Transverse colon (tissue), 4 donors: ENCODE data around the gene VWA7. TPM values are rescaled to one million over a fixed set of nuclear protein-coding genes. Genes with fewer than 3 reads are reported as not detected.
A peak's percentile ranks its signal among the peaks of the same experiment; 100 is the strongest.

Source experiments
- DNase-seq: peaks from one replicate; pipeline ENCODE4 v3.0.0-alpha.2; 2019
- H3K27ac ChIP-seq, 4 donors: fragments of 200-600 bp; sonication (generic); 2 replicates each; pipeline ENCODE4 v1.5.1; 2016 to 2018; ENCODE audit warnings: inconsistent platforms in 4 of 4
- H3K27me3 ChIP-seq: fragments of 200-600 bp; sonication (generic); 2 replicates; pipeline ENCODE4 v1.5.1; 2017; ENCODE audit warnings: inconsistent platforms
- H3K36me3 ChIP-seq, 4 donors: fragments of 200-600 bp; sonication (generic); 2 replicates each; pipeline ENCODE4 v1.5.1; 2017 to 2019; ENCODE audit warnings: inconsistent platforms in 4 of 4
- H3K4me1 ChIP-seq, 4 donors: fragments of 200-600 bp; sonication (generic); 2 replicates each; pipeline ENCODE4 v1.5.1; 2017 to 2020; ENCODE audit warnings: inconsistent platforms in 4 of 4
- H3K4me3 ChIP-seq, 4 donors: fragments of 200-600 bp; sonication (generic); 1 replicate in 1 of 4; 2 replicates in 3 of 4; pipeline versions ENCODE4 v1.5.1 to v1.6.1; 2017 to 2019; ENCODE audit warnings: inconsistent platforms in 4 of 4
- H3K9me3 ChIP-seq, 2 donors: fragments of 200-600 bp; sonication (generic); 2 replicates each; pipeline ENCODE4 v1.5.1; 2017 to 2019; ENCODE audit warnings: inconsistent platforms in 2 of 2
- CTCF ChIP-seq, 5 experiments: fragments of 200-600 bp in 3 of 5; fragments of 450-650 bp in 2 of 5; sonication (generic) in 3 of 5; IDR thresholded peaks; 1 replicate in 2 of 5; 2 replicates in 3 of 5; pipeline ENCODE4 v1.5.1; 2016 to 2017; ENCODE audit warnings: antibody characterized with exemption in 5 of 5, inconsistent platforms in 3 of 5, mild to moderate bottlenecking in 2 of 5, moderate library complexity in 1 of 5
- EP300 ChIP-seq: sonication (generic); formaldehyde crosslinking; IDR thresholded peaks from one replicate; pipeline ENCODE4 v1.6.1; 2017; ENCODE audit warnings: antibody characterized with exemption, low read depth
- POLR2A ChIP-seq: fragments of 450-650 bp; IDR thresholded peaks from one replicate; pipeline ENCODE4 v1.6.1; 2016; ENCODE audit warnings: antibody characterized with exemption, mild to moderate bottlenecking, moderate library complexity
- POLR2AphosphoS5 ChIP-seq, 3 donors: sonication (generic); formaldehyde crosslinking; IDR thresholded peaks; one replicate each; pipeline ENCODE4 v1.6.1; 2016; ENCODE audit warnings: antibody characterized with exemption in 3 of 3
- WGBS, 2 donors: methylation state at CpG; one replicate each; pipeline ENCODE4 v1.1.5; 2018; ENCODE audit warnings: low coverage in 1 of 2; 5-methylcytosine and 5-hydroxymethylcytosine counted together
- in situ Hi-C, 4 donors: fragments of 200-750 bp; cut with MboI; loops; one replicate each; pipeline versions ENCODE4 v1.15.0 to v1.15.1; 2017; ENCODE audit warnings: low sequenced_read_pairs in 3 of 4, low pct_ligation_motif_present in 1 of 4, low pct_unique_long_range_greater_than_20kb in 1 of 4
- intact Hi-C: fragments of 100-400 bp; cut with DNase I; formaldehyde crosslinking; loops from one replicate; pipeline ENCODE4 v1.15.1; 2023; ENCODE audit warnings: low total_unique reads
- total RNA-seq, 4 donors: library from RNA; depleted of rRNA; stranded (reverse); fragments of >200 nt; gene quantifications; one replicate each; pipeline ENCODE4 v1.1.0, GENCODE V29; 2016

The VWA7 gene
- total RNA-seq, 4 donors from 2014 or later = 7.6 to 22.1 (median 9.6) TPM

GRCh38 chr6:31779908-31780307, 2.8 kb upstream of the VWA7 start:
- in situ Hi-C loops = no loop called here
- H3K36me3 ChIP-seq = peaks cover 0 to 19% (median 6%) of the 10 kb centered on the region in 4 donors
- WGBS, 2 donors = 95% methylated on average over 10 of the region's 10 CpGs; no CpG with 5 or more reads in 1 of the 2 donors

GRCh38 chr6:31778999-31779885, 2.1 kb upstream of the VWA7 start:
- H3K27ac ChIP-seq = no peak overlapping the region
- H3K27me3 ChIP-seq = no peaks in the 10 kb centered on the region
- H3K4me3 ChIP-seq = no peak overlapping the region
- peaks cover 17 to 31% (median 27%) of the 10 kb centered on the region in 4 donors for H3K4me1 ChIP-seq
- no peak for DNase-seq
- H3K9me3 ChIP-seq = no peaks in the 10 kb centered on the region
- 92 to 95% methylated on average over 4 to 42 of the region's 43 CpGs for WGBS, 2 donors
- in situ Hi-C loops (no loop called here), intact Hi-C loops (no loop called here)
- TF ChIP-seq POLR2A (no peak), EP300 (no peak), CTCF (IDR thresholded peaks at IDR 0.05) (no peak), POLR2AphosphoS5 (IDR thresholded peaks at IDR 0.05) (no peak)
- peaks cover 0 to 14% (median 3%) of the 10 kb centered on the region in 4 donors for H3K36me3 ChIP-seq

More at GRCh38 chr6:31779908-31780307, 2.8 kb upstream of the VWA7 start:
- Histone ChIP-seq H3K4me1 (peaks cover 17 to 27% (median 24%) of the 10 kb centered on the region in 4 donors), H3K27me3 (no peaks in the 10 kb centered on the region), H3K4me3 (no peak overlapping the region), H3K27ac (no peak overlapping the region), H3K9me3 (no peaks in the 10 kb centered on the region)
- no peak for DNase-seq
- no peak for TF ChIP-seq EP300
- no peak for TF ChIP-seq POLR2AphosphoS5 (IDR thresholded peaks at IDR 0.05)
- intact Hi-C loops = no loop called here

- peaks cover 0 to 10% (median 0%) of the 10 kb centered on the region in 4 donors for H3K36me3 ChIP-seq
- TF ChIP-seq POLR2A (no peak), EP300 (no peak), CTCF (IDR thresholded peaks at IDR 0.05) (no peak), POLR2AphosphoS5 (IDR thresholded peaks at IDR 0.05) (no peak)
- 93% methylated on average over 5 of the region's 5 CpGs; no CpG with 5 or more reads in 1 of the 2 donors for WGBS, 2 donors
- intact Hi-C loops = no loop called here
- DNase-seq = no peak
- H3K27me3 ChIP-seq = no peaks in the 10 kb centered on the region
- no peaks in the 10 kb centered on the region for H3K9me3 ChIP-seq
- H3K4me3 ChIP-seq = no peak overlapping the region
- in situ Hi-C loops = no loop called here
- no peak overlapping the region for H3K27ac ChIP-seq
- peaks cover 17 to 31% (median 27%) of the 10 kb centered on the region in 4 donors for H3K4me1 ChIP-seq
Measured at GRCh38 chr6:31778193-31778592, 1.1 kb upstream of the VWA7 start.

- no peak for DNase-seq
- Histone ChIP-seq H3K9me3 (no peaks in the 10 kb centered on the region), H3K36me3 (peaks cover 0 to 10% (median 0%) of the 10 kb centered on the region in 4 donors), H3K4me3 (no peak overlapping the region), H3K4me1 (peaks cover 17 to 31% (median 27%) of the 10 kb centered on the region in 4 donors), H3K27me3 (no peaks in the 10 kb centered on the region), H3K27ac (peak overlapping the region; percentile 42 to 65 (median 52))
- 94 to 100% methylated on average over 1 to 5 of the region's 5 CpGs for WGBS, 2 donors
- in situ Hi-C loops (no loop called here), intact Hi-C loops (no loop called here)
- TF ChIP-seq EP300 = no peak
- TF ChIP-seq CTCF (IDR thresholded peaks at IDR 0.05) = no peak
- TF ChIP-seq POLR2AphosphoS5 (IDR thresholded peaks at IDR 0.05) = no peak
- no peak for TF ChIP-seq POLR2A
Measured at GRCh38 chr6:31777667-31778050, 531 bp upstream of the VWA7 start.
